Fibroblast of peridontal ligament (primary cell): ENCODE results near the gene SPATA1.
"Not testable (repeated sequence)": the region's sequence is repeated elsewhere in the genome, so short reads cannot be mapped to it uniquely, and the experiment has no call there.

ENCODE experiments used
- DNase-seq: peaks from one replicate; pipeline ENCODE4 v3.0.0-alpha.2; 2010; ENCODE audit errors: extremely low read depth

SPATA1 gene

DNA sequence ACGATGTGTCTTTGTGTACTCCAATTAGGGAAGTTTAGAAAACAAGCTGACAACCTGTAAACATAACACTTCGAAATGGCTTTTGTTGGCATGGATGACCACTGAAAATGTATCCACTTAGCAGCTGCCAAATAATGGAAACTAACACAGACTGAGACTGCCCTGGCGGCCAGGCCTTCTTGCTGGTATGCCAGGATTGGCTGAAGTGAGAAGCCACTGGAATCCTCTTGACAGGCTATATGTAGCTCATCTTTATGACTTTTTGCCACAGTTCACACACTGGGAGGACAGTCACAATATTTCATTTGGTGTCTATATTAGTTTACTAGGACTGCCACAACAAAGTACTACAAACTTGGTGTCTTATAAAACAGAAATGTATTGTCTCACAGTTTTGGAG lies 80.9 kb downstream of the SPATA1 start:
- no peak for DNase-seq

GRCh38 chr1:84594959-84595358 lies 88.8 kb downstream of the SPATA1 start:
- DNase-seq = not testable (repeated sequence)

DNA sequence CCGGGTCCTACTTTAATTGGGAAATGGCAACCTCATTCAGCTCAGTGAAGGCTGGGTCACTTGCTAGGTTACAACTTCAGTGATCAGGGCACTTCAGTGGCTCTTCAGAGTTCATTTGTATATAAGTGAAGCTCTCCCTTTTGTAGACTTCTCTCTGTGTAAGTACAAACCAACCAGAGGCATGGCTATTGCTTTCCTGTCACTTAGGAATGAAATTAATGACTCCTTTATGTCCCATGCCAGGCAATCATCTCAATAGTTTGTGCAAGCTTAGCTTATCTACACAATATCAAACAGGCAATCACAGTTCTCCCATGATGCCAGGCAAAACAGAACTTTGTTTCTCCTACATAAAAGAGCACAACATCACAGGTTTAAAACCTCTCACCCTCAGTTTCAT lies 90.8 kb downstream of the SPATA1 start:
- no peak for DNase-seq

- peak; percentile 75 for DNase-seq
Measured at GRCh38 chr1:84598418-84598817, 92.2 kb downstream of the SPATA1 start.

- peak; percentile 88 for DNase-seq
Measured at GRCh38 chr1:84598846-84599741, 92.9 kb downstream of the SPATA1 start.

GRCh38 chr1:84600796-84601195 lies 94.6 kb downstream of the SPATA1 start:
- DNase-seq = no peak

GRCh38 chr1:84603223-84603622 lies 97.0 kb downstream of the SPATA1 start:
- DNase-seq = peak; percentile 30

GRCh38 chr1:84603941-84604830 lies 98.0 kb downstream of the SPATA1 start:
- peak; percentile 79 for DNase-seq

GRCh38 chr1:84605157-84605556 lies 99.0 kb downstream of the SPATA1 start:
- no peak for DNase-seq

DNA sequence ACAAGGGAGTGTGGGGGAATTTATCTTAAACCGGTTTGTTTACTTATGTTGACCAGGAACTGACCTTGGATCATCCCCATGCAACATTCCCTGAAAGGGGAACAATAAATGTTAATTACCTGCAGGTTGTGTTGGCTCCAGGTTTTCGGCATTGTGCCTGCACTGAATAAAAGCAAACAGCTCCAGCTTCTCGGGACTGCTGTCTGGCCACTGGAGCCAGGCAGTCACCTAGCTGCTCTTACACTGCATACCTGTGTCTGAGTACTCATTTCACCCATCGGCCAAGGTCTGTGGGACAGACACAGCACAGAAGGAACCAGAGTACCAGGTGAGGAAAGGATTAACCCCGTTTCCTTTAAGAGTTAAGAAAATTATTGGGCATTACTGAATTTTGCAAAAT lies 100.8 kb downstream of the SPATA1 start:
- DNase-seq = no peak

DNA sequence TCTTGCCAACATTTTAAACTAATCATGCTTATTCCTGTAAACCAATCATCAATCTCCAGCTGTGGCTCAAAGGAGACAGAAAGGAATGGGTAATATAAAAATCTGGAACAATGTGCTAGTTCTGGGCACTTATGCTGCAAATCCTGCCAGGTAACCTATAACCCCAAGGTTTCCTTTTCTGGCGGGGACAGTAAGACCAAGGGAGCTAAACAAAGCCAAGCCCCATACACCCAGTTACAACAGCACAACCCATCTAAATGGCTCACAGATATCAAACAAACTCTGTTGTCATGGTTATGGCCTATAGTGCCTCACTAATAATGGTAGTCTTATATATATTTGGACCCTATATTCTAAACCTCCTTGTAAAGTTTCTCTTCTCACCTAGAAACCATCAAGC lies 104.9 kb downstream of the SPATA1 start:
- DNase-seq = no peak

- peak; percentile 65 for DNase-seq
Measured at GRCh38 chr1:84611796-84612195, 105.6 kb downstream of the SPATA1 start.

DNA sequence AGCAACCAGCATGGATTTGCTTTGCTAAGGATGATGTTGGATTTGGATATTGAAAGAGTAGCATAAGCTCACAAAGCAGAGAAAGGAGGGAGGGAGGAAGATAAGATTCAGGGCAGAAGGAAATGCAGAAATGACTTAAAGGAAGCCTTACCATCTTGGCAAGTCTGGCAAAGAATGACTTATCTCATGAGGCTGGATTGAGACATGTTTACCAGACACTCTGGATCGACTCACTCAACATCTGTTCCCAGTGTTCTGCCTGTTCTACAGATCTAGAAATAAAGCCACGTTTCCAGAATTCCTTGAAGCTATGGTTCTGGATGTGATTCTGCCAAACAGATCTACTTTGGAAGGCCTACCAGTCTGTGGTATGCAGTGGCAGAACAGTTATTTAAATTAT lies 106.8 kb downstream of the SPATA1 start:
- peak; percentile 71 for DNase-seq

- no peak for DNase-seq
Measured at GRCh38 chr1:84613887-84614286, 107.7 kb downstream of the SPATA1 start.

DNA sequence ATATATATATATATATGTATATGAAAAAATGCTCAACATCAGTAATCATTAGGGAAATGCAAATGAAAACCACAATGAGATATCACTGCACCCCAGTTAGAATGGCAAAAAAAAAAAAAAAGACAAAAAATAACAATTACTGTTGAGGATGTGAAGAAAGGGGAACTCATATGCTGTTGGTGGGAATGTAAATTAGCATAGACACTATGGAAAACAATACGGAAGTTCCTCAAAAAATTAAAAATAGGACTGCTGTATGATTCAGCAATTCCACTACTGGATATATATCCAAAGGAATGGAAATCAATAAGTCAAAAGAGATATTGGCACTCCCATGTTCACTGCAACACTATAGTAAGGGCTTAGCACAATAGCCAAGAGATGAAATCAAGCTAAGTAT lies 109.6 kb downstream of the SPATA1 start:
- DNase-seq = no peak
